T-helper 1 cell (primary cell): ENCODE data around the gene ST3GAL4.
"Not testable (repeated sequence)": the region's sequence is repeated elsewhere in the genome, so short reads cannot be mapped to it uniquely, and the experiment has no call there.

Experiments
- DNase-seq, 5 donors: peaks; one replicate each; pipeline ENCODE4 v3.0.0-alpha.2; 2012 to 2020

ST3GAL4 gene

GRCh38 chr11:126366064-126366822, 10.8 kb downstream of the ST3GAL4 start:
- DNase-seq = no peak

- not testable (repeated sequence) for DNase-seq
Measured at GRCh38 chr11:126366823-126367654, 11.6 kb downstream of the ST3GAL4 start.

GRCh38 chr11:126367806-126368205, 12.3 kb downstream of the ST3GAL4 start:
- DNase-seq = not testable (repeated sequence)

- peak in 1 of 5 donors; percentile 21 for DNase-seq
Measured at GRCh38 chr11:126368336-126369119, 13.0 kb downstream of the ST3GAL4 start.

- DNase-seq = no peak
Measured at GRCh38 chr11:126370016-126370415, 14.5 kb downstream of the ST3GAL4 start.

GRCh38 chr11:126371595-126371994, 16.1 kb downstream of the ST3GAL4 start:
- DNase-seq = no peak

GRCh38 chr11:126373389-126374066, 18.0 kb downstream of the ST3GAL4 start:
- not testable (repeated sequence) for DNase-seq

GRCh38 chr11:126374562-126375300, 19.2 kb downstream of the ST3GAL4 start:
- DNase-seq = not testable (repeated sequence)

- DNase-seq = no peak
Measured at GRCh38 chr11:126375726-126376125, 20.2 kb downstream of the ST3GAL4 start.

- no peak for DNase-seq
Measured at GRCh38 chr11:126378763-126379162, 23.3 kb downstream of the ST3GAL4 start.

GRCh38 chr11:126380909-126381308, 25.4 kb downstream of the ST3GAL4 start:
- DNase-seq = no peak

- DNase-seq = not testable (repeated sequence)
Measured at GRCh38 chr11:126381960-126382359, 26.5 kb downstream of the ST3GAL4 start.

- not testable (repeated sequence) for DNase-seq
Measured at GRCh38 chr11:126382641-126383040, 27.2 kb downstream of the ST3GAL4 start.

- no peak for DNase-seq
Measured at GRCh38 chr11:126383339-126384335, 28.2 kb downstream of the ST3GAL4 start.

GRCh38 chr11:126384449-126385070, 29.1 kb downstream of the ST3GAL4 start:
- DNase-seq = no peak

- DNase-seq = no peak
Measured at GRCh38 chr11:126385991-126386728, 30.7 kb downstream of the ST3GAL4 start.

- DNase-seq = not testable (repeated sequence)
Measured at GRCh38 chr11:126386729-126387071, 31.2 kb downstream of the ST3GAL4 start.

GRCh38 chr11:126387857-126388256, 32.4 kb downstream of the ST3GAL4 start:
- no peak for DNase-seq

GRCh38 chr11:126390272-126390867, 34.9 kb downstream of the ST3GAL4 start:
- DNase-seq = no peak
